HG03520 (cell line): Measurements from ENCODE around the gene CDC42.

ENCODE experiments used
- ATAC-seq: cut with Tn5 transposase; IDR thresholded peaks from one replicate; pipeline ENCODE4 v1.9.1; 2021; ENCODE audit warnings: mild to moderate bottlenecking, moderate library complexity; ENCODE audit not compliant: unreplicated experiment

The CDC42 gene

DNA sequence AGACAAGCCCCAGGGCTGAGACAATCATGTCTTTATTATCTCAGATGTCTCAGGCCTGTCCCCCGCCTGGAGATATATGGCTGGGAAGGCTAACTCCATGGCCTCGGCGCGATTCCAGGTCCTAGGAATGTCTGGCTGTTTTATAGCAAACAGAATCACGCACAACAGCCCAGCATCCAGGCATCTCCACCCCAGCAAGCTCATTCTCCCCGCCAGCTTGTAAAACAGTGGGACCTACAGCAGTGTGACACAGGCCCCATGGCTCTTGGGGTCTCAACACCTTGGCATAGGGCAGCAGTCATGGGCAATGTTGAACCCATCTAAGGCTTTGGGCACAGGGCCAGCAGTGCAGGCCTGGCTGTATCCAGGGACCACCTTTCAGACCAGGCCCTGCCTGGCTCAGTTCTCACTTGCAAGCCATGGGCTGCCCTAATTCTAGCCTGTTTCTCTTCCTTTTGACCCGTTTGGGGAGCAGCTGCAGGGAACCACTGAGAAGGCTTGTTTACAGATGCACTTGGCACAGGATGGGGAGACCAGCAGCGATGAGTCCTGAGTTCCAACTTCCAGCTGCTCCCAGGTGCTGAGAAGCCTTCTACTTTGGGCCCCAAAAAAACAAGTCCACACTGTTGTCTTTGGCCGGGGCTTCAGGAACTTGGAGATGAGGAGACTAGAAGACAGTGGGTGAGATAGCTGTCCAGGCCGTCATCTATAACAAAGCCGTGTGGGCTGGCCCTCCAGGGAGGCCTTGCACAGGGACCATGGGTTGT lies 56.0 kb downstream of the CDC42 start:
- no peak for ATAC-seq

DNA sequence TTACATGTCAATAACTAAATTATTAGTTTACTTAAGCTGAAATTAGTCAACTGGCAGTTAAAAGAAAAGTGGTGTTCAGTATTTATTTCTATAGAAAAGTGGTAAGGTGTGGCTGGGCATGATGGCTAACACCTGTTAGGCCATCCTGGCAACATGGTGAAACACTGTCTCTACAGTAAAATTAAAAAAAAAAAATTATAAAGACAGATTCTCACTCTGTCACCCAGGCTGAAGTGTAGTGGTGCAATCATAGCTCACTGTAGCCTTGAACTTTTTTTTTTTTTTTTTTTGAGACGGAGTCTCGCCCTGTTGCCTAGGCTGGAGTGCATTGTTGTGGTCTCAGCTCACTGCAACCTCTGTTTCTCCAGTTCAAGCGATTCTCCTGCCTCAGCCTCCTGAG lies 57.5 kb downstream of the CDC42 start:
- no peak for ATAC-seq

DNA sequence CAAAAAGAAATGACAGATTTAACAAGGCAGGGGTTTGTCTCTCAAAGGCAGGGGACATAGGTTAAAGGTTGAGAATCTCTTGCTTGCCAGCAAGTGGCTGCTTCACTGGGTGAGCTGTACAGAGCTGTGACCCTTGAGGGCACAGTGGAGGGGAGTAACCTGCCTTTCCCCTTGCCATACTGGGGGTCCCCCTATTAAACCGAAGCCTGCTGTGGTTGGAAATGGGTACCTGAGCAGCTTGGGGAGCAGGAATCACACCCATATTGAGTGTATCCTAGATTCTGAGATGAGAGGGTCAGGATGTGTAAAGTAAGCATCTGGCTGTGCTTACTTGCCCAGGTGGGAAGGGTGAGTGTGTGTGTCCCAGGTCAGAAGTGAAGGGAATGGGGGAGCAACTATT lies 58.6 kb downstream of the CDC42 start:
- ATAC-seq: no peak

DNA sequence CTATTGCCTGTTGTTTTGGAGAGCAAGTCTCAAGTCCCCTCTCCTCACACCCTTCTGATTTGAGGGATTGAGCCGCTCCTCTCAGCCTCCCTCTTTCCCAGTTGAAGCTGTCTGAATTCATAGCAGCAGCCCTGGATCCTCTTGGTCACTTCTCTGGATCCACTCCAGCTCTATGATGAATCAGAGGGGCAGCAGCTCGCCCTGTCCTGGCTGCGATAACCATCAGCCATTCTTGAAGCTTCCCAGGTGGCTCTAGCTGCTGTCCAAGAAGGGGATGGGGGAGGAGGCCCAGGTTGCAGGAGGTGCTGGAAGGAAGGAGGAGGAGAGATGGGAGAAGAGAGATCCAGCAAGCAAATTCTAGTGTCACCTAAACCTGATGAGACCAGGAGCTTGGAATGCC lies 59.1 kb downstream of the CDC42 start:
- ATAC-seq: no peak

DNA sequence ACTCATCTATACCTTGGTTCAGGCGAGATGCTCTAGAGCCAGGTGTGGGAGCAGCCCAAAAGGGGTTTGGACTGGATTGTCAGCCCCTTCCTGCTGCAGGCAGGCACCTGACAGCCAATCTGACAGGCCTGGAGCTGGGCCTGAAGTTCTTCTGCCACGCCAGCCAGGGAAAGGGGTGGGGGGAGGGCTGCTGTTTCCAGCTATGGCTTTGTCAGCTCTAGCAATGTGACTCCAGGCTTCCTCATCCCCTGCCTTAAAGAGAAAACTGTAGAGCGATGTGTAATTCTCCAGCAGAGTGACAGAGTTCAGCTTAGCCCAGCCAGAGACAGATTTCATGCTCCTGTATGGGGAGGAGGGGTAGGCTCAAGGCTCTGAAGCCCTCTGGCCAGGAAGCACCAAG lies 60.0 kb downstream of the CDC42 start:
- no peak for ATAC-seq

DNA sequence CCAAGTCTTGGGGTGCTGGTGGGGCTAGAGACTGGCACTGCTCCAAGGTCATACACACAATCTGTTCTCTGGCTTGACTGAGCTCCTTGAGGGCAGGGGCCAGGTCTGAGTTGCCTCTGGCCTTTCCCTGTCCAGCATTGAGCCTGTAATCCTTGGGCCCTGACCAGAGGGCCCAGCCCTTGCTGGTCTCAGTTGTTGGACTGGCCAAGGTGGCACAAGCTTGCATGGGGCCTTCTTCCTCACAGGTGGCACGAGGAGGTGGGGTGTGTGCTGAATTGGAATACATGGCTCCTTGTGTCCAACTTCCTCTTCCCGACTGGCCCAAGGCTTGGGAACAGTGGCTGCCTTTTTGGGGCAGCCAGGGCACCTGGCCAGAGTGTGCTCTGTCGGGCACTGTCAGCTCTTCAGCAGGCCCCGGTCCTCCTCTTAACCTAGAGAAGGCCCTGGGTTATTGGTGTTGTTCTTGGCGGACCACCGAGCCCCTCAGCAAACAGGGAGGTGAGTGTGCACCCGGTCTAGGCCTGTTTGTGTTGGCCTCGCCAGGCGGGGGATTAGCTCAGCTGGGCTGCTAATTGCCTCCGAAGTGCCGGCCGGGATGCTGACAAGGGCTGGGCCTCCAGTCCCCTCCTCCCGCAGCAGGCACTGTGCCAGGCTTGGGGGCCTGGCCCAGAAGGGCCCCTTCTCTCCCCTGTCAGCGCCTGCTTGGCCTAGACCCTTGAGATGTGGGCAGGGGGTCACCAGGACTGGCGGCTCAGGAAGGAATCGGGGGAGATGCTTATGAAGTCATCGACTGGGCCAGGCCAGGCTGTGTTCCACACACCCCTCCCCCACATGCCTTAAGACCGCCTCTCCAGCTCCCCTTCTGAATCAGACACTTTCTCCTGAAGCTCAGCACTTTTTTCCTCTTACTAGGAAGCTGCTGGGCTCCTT lies 61.8 kb downstream of the CDC42 start:
- ATAC-seq: no peak

DNA sequence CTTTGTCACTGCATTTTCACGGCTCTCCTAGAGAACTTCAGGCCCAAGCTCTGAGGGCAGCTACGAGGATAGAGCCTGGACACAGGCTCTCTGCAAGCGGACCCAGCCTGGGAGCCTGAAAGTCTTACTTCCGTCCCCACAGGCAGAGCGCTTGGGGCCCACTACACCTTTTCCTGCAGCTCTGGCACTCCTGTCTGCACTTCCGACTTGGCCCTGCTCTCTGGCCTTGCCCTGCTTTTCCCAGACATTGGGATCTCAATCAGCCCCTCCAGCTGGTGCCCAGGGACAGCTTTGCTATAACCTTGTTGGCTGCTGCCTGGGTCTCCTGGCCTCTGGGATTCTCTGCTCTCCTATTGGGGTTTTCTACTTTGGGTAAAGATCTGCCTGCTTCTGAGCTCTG lies 62.8 kb downstream of the CDC42 start:
- ATAC-seq: no peak

DNA sequence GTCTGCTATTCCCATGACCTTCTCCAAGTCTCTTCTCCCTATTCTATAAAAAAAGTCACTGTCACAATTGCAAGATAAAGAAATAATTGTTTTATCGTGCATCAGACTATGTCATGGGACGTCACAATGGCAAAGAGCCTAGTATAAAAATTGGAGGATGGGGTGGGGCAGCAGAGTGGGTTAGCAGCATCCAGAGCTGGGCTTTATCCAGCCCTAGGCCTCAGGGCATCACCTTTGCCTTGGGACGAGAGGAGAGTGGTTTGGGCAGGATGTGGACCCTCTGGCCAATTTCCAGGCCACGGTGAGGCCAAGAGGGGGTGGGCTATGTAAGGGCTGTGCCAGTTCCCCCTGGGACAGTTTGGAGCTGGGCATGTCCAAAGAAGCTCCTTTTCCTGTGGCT lies 64.7 kb downstream of the CDC42 start:
- ATAC-seq: no peak

DNA sequence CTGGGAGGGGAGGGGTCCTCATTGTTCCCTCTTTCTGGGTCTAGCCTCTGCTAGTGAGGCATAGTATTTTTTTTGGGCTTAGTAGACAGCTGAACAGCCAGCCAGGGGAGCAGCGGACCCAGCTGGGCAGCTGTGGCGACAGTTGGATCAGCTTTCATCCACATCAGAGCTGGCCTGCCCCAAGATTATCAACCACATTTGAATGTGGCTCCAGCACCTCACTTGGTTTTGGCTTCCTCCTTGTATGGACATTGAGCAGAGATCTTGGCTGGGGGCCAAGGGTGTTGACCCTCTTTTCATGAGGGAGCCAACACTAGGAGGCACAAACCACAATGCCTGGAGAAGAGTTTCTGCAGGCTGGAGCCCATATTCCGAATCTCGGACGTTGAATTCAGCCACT lies 65.3 kb downstream of the CDC42 start:
- ATAC-seq: no peak

DNA sequence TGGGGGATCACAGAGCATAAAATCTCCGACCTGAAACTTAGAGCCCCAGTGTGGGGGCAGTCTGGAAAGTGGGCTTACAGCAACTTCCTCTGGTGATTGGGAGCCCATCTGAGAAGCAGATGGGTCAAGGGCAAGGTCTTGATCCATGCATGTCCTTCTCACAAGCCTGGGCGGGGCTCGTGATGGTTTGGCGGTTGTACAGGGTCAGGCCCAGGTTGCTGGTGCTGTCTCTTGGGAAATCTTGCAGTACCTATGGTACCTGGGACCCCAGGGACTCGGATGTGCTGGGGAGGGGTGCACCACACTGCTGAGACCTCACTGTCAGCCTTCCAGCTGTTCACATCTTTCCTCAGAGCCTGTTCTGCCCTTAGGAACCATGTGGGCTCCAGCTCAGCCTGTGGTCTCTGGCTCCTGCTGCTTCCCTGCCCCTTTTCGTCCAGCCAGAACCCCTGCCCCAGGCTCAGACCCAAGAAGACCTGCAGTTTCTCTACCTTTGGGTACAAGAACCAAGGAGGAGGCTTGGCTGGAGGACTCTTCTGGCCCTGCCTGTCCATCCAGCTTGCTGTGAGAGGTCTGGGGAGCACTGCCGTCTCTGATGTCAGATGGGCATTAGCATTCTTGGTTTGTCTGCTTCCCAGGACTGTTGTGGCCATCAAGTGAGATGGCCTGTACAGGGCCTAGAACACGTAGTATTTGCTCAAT lies 65.9 kb downstream of the CDC42 start:
- ATAC-seq: no peak

DNA sequence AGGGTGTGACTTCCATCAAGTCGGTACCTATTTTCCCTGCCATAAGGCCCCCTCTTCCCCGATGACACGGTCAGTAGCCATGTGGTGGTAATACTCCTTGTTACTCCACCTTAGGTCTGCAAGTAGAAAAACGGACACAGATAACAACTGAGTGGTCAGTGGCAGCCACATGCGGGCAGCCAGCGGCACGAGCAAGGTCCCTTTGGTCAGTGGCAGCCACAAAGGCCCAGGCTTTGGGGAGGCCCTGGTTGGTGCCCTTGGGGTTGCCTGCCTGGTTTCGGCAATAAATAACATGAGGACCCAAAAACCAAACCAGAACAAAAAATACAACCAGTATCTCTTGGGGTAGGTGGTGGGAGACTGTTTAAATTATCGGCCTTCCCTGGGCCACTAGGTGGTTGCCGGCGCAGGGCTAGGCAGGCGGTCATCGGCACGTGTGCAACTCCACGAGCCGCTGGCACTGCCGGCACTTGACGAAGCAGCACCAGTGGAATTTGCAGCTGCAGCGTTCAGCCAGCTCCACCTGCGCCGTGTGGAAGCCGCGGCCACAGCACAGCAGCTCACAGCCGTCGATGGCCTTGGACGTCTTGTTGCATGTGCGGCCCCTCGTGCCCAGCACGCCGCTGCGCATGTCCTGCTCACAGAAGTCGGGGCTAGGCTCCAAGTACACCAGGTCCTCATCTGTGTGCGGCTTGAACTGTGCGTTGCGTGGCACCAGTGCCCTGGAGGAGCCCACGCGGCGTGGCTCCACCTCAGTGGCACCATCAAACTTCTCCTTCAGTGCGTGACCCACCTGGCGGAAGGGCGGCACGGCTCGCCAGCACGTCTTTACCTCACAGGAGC lies 67.3 kb downstream of the CDC42 start:
- no peak for ATAC-seq

DNA sequence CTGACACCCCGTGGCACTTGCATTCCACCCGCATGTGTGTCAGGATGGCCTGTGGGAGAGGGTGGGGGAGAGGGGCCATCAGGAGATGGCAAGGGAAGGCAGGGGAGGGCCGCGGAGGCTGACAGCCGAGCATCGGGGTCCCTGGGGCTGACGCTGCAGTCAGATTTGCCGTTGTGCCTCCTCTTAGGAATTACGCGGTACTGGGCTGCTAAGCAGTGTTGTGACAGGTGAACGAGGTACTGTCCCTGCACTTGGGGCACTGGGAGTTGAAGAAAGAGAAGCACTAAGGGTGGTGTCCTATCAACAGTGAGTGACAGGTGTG lies 67.9 kb downstream of the CDC42 start:
- no peak for ATAC-seq

DNA sequence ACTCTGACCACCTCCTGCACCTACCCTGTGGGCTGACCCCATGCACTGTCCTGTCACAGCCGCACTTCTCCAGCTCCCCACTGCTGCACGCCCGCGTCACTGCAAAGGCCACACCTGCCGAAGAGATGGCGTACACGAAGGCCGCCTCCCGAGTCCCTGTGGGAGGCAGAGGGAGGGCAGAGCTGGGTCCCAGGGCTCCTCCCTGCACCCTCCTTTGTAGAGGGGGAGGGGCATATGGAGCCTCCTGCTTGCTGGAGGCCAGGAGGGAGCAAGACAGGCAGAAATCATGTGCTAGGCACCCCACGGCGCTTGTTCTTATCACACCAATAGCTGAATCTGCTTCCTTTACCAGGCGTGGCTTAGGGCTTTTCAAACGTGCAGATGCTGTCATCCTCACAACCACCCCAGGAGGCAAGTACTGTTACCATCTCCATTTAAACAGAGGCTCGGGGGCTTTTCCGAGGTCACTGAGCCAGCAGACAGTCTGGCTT lies 69.0 kb downstream of the CDC42 start:
- no peak for ATAC-seq

DNA sequence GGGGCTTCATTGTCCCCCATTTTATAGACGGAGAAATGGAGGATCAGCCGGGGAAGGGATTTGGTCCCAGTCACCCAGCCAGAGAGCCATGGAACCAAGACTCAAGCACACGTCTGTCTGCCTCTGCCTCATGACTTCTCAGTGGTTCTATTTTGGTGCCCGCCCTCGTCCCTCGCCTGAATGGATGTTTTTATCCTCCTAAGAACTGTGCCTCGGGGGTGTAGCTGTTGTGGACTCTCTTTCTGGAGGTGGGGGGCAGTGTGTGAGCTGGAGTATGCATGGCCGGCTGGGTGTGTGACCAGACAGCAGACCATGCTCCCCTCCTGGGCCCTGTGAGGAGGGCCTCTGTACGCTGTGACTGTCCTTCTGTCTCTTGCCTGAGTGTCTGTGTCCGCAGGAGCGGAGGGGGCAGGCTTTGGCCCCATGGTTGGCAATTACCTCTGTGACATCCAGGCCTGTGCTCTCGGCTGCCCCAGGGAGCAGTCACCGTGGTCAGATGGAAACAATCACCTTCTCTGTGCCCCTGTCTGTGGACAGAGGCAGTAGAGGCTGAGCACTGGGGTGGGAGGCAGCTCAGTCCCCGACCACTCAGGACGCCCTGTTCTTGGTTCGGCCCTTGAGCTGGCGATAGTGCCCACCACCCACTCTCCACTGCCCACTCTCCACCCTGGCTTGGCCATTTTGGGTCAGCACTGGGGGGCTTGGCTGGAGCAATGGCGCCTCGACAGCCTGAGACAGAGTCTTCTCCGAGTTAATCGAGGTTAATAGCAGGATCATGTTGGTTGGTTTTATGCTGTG lies 70.0 kb downstream of the CDC42 start:
- ATAC-seq: no peak

DNA sequence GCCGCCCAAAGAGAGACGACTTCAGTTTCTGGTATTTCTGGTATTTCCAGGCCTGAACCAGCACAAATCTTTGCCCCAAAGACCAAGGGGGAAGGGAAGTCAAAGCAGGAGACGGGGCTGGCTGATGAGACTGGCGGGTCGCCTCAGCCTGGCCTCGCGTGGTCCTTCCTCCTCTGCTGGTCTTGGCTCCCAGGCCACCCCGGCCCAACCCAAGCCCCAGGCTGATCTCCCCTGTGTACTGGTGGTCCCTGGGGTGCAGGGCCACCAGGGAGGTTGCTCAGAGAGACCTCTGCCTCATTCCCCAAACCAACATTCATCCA lies 70.5 kb downstream of the CDC42 start:
- ATAC-seq: no peak

DNA sequence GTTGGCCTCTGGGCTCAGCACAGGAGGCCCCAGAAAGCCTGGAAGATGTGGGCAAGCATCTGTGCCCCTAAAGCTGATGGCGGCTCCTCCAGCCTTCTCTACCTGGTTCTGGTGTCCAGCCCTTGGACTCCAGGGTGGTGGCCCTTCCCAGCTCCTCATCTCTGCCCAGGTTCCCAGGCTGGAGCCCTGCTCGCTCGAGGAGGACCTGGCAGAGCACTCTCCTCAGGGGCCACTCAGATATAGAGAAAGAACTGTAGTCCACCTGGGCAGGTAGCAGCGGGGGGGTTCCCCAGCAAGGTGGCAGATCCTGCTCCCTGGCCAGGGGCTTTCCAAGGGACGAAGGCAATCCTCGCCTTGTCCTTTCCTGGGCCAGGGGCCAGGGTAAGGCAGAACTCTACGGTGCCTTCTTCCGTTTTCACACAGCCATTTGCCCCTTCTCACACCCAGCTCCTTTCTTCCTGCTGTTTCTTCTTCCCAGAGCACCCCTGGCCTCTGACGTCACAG lies 71.4 kb downstream of the CDC42 start:
- ATAC-seq: no peak

DNA sequence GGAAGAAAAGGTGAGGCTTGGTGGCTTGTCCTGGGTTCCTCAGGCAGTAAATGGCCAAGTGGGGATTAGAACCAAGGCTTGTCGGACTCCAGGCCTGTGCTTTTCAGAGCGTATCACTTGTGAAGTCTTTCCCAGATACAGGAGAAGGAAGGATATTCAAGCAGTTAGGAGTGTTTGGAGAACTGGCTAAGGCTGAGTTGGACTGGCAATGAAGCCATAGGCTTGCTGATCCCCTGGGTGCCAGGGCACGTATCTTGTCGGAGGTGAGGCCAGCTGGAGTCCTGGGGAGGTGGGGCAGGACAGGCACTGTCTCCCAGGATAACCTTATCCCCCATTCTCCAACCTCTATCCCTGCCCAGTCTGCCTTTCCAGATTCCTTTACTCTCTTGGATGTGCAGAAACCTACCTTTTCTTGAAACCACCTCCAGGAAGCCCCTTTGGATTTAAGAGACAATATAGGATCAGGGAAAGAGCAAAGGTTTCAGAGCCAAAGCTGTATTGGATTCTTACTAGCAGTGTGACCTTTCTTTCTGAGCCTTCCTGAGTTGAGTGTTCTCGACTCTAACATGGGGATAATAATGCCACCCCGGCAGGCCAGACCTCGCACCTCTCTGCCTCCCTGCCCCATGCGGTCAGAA lies 72.2 kb downstream of the CDC42 start:
- ATAC-seq: no peak

DNA sequence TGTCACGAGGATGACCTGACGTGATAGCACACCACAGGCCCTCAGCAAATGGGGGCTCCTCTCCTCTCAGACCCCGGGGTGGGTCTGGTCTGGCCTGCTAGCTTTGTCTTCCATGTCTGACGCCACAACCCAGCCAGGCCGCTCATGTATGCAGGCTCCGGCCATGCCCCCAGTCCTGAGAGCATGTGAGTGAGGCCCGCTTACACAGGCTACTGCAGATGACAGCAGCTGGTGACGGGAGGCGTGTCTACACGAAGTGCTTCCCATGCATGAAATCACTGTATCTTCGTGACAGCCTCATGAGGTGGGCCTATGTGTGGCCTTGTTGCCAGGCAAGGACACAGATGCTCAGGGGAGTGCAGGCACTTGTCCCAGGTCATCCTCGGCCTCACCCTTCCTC lies 74.0 kb downstream of the CDC42 start:
- ATAC-seq: no peak

DNA sequence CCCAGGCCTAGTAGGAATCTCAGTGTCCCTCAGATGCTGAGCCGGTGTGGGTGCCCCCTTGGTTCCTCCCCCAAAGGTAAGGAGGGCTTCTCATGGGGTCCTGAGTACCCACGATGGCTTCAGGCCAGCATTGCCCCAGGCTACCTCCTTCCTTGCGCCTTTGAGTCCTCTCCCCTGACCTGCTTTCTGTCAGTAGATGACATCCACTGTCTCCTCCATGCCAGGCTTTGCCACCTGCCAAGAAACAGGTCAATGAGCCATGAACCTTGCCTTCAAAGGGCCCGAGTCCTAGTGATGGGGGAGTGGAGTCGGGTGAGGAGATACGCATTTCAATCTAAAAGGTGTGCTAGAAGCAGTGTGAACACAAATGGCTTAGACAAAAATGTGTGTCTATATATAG lies 74.7 kb downstream of the CDC42 start:
- no peak for ATAC-seq
